CD4-positive, alpha-beta T cell (primary cell): ENCODE data around the gene CST7. TPM values are rescaled to one million over a fixed set of nuclear protein-coding genes. Genes with fewer than 3 reads are reported as not detected.

Experiments used
- ATAC-seq: fragments of 200-7000 bp; cut with Tn5 transposase; one replicate; pipeline ENCODE4 v1.10.0; 2022; ENCODE audit warnings: mild to moderate bottlenecking; ENCODE audit not compliant: poor library complexity
- CTCF ChIA-PET: fragments of 350-600 bp; sonication (Branson Sonifier 250); formaldehyde crosslinking; loops from one replicate; lab custom pipeline; 2021; ENCODE audit warnings: antibody characterized with exemption, inconsistent platforms; lab: Charles Lee
- POLR2A ChIA-PET: fragments of 350-600 bp; sonication (Branson Sonifier 250); formaldehyde crosslinking; loops from one replicate; lab custom pipeline; 2021; ENCODE audit warnings: antibody characterized with exemption, inconsistent platforms; lab: Charles Lee
- DNase-seq, 14 experiments: peaks; one replicate each; pipeline ENCODE4 v3.0.0-alpha.2; 2013 to 2020; ENCODE audit warnings: mixed read lengths in 2 of 14
- H3K27ac ChIP-seq, 2 donors: one replicate each; pipeline versions ENCODE4 v1.5.1 to v1.7.0; 2013; ENCODE audit warnings: low read length in 2 of 2, low read depth in 1 of 2, mild to moderate bottlenecking in 1 of 2
- H3K27me3 ChIP-seq, 2 experiments: 1 replicate in 1 of 2; 2 replicates in 1 of 2; pipeline versions ENCODE4 v1.6.1 to v1.7.0; 2013; ENCODE audit warnings: low read length in 2 of 2, control low read depth in 1 of 2, mild to moderate bottlenecking in 1 of 2, moderate library complexity in 1 of 2; ENCODE audit not compliant: insufficient read depth in 2 of 2, control insufficient read depth in 1 of 2
- H3K36me3 ChIP-seq: one replicate; pipeline ENCODE4 v1.6.1; 2013; ENCODE audit warnings: low read length, control low read depth; ENCODE audit not compliant: insufficient read depth
- H3K4me1 ChIP-seq: one replicate; pipeline ENCODE4 v1.6.1; 2013; ENCODE audit warnings: low read length, control low read depth; ENCODE audit not compliant: insufficient read depth
- H3K4me3 ChIP-seq: one replicate; pipeline ENCODE4 v1.5.1; 2013; ENCODE audit warnings: mild to moderate bottlenecking, low read length, moderate library complexity
- H3K9me3 ChIP-seq, 2 experiments: 1 replicate in 1 of 2; 2 replicates in 1 of 2; pipeline versions ENCODE4 v1.6.1 to v1.7.0; 2013; ENCODE audit warnings: low read length in 2 of 2, mild to moderate bottlenecking in 2 of 2, control low read depth in 1 of 2, moderate library complexity in 1 of 2; ENCODE audit not compliant: control insufficient read depth in 1 of 2, insufficient read depth in 1 of 2
- H3K27ac Mint-ChIP-seq: one replicate; pipeline ENCODE4 v1.8.0; 2020; ENCODE audit warnings: mixed read lengths
- H3K27me3 Mint-ChIP-seq: one replicate; pipeline ENCODE4 v1.8.0; 2021; ENCODE audit warnings: mixed read lengths
- H3K36me3 Mint-ChIP-seq: one replicate; pipeline ENCODE4 v1.8.0; 2021; ENCODE audit warnings: low read depth, mixed read lengths
- H3K4me1 Mint-ChIP-seq: one replicate; pipeline ENCODE4 v1.8.0; 2021; ENCODE audit warnings: low read depth, mixed read lengths
- H3K4me3 Mint-ChIP-seq: one replicate; pipeline ENCODE4 v1.8.0; 2020; ENCODE audit warnings: mild to moderate bottlenecking, mixed read lengths
- H3K9me3 Mint-ChIP-seq: one replicate; pipeline ENCODE4 v1.8.0; 2020; ENCODE audit warnings: mixed read lengths
- intact Hi-C, 2 experiments: fragments of 100-400 bp; cut with DNase I in 1 of 2; cut with micrococcal nuclease in 1 of 2; formaldehyde crosslinking; loops; one replicate each; pipeline versions ENCODE4 v1.15.1 to v1.9.0; 2023 to 2025; cut with DNase I, micrococcal nuclease
- total RNA-seq, 174 experiments: library from RNA in 2 of 174; stranded (reverse) in 2 of 174; gene quantifications; one replicate each; pipeline ENCODE4 v1.2.3 and lab custom pipeline; 2021 to 2026
- TF ChIP-seq, protein P1 (sequence below): fragments of 200-600 bp; IDR thresholded peaks from one replicate; pipeline ENCODE4 v1.8.0; 2022; ENCODE audit warnings: antibody characterized with exemption, mild to moderate bottlenecking

The CST7 gene
- total RNA-seq, 2 experiments from 2014 or later = 3.2 to 4.4 TPM

DNA sequence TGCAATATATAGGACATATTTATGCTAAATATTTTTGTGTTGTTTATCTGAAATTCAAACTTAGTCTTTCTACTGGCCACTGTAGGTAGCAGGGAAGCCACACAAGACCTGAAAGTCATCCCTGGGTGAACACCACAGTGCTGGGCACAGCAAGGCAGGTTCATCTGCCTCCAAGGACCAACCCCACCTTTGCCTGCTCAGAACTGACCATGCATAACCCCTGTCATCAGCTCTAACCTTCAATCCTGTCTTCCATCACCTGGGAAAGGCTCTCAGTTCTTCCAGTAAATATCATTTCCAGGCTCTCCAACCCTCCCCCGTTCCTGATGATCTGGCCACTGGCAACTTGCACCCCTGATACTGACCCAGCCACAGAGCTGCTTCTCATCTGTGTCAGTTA, 32.7 kb upstream of the CST7 start:
- no peaks in the 10 kb centered on the region for H3K36me3 Mint-ChIP-seq
- ChIA-PET POLR2A (no interaction called here), CTCF (no interaction called here)
- Histone ChIP-seq H3K9me3 (no peaks in the 10 kb centered on the region), H3K4me1 (peaks cover 11% of the 10 kb centered on the region), H3K27me3 (no peaks in the 10 kb centered on the region), H3K27ac (no peak overlapping the region), H3K36me3 (no peaks in the 10 kb centered on the region), H3K4me3 (no peak overlapping the region)
- no peaks in the 10 kb centered on the region for H3K9me3 Mint-ChIP-seq
- no peak overlapping the region for H3K4me3 Mint-ChIP-seq
- intact Hi-C loops = loop anchor here in 1 of 2 experiments (10.0 kb wide), 1 partner anchor 1032 kb away; no protein-coding TSS in a partner anchor
- no peaks in the 10 kb centered on the region for H3K4me1 Mint-ChIP-seq
- no peak overlapping the region for H3K27ac Mint-ChIP-seq
- DNase-seq (no peak), ATAC-seq (no peak)
- H3K27me3 Mint-ChIP-seq = peaks cover 8% of the 10 kb centered on the region
- TF ChIP-seq, protein P1, sequence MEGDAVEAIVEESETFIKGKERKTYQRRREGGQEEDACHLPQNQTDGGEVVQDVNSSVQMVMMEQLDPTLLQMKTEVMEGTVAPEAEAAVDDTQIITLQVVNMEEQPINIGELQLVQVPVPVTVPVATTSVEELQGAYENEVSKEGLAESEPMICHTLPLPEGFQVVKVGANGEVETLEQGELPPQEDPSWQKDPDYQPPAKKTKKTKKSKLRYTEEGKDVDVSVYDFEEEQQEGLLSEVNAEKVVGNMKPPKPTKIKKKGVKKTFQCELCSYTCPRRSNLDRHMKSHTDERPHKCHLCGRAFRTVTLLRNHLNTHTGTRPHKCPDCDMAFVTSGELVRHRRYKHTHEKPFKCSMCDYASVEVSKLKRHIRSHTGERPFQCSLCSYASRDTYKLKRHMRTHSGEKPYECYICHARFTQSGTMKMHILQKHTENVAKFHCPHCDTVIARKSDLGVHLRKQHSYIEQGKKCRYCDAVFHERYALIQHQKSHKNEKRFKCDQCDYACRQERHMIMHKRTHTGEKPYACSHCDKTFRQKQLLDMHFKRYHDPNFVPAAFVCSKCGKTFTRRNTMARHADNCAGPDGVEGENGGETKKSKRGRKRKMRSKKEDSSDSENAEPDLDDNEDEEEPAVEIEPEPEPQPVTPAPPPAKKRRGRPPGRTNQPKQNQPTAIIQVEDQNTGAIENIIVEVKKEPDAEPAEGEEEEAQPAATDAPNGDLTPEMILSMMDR = no peak

GRCh38 chr20:24917056-24917455, 32.0 kb upstream of the CST7 start:
- no peaks in the 10 kb centered on the region for H3K4me1 Mint-ChIP-seq
- H3K36me3 Mint-ChIP-seq = no peaks in the 10 kb centered on the region
- H3K27ac ChIP-seq = no peak overlapping the region
- H3K4me3 ChIP-seq = no peak overlapping the region
- ChIA-PET POLR2A (interaction anchor here (1.6 kb wide), 1 partner anchor 15 kb away, joined by 4 read pairs; no protein-coding TSS in a partner anchor), CTCF (interaction anchor here (1.0 to 1.6 kb wide), 2 partner anchors 14 to 979 kb away, joined by 3 read pairs; no protein-coding TSS in a partner anchor)
- ATAC-seq (no peak), DNase-seq (no peak)
- intact Hi-C loops = loop anchor here in 1 of 2 experiments (10.0 kb wide), 1 partner anchor 1032 kb away; no protein-coding TSS in a partner anchor
- no peaks in the 10 kb centered on the region for H3K27me3 ChIP-seq
- no peak overlapping the region for H3K27ac Mint-ChIP-seq
- H3K9me3 Mint-ChIP-seq = no peaks in the 10 kb centered on the region
- H3K4me1 ChIP-seq = peaks cover 11% of the 10 kb centered on the region
- H3K27me3 Mint-ChIP-seq = peaks cover 8% of the 10 kb centered on the region
- H3K9me3 ChIP-seq = no peaks in the 10 kb centered on the region
- no peak overlapping the region for H3K4me3 Mint-ChIP-seq
- TF ChIP-seq, protein P1 = no peak
- no peaks in the 10 kb centered on the region for H3K36me3 ChIP-seq

- DNase-seq = peak in 11 of 14 experiments; percentile 13 to 78 (median 28)
- ChIA-PET POLR2A (interaction anchor here (1.6 kb wide), 1 partner anchor 14 kb away, joined by 4 read pairs; no protein-coding TSS in a partner anchor), CTCF (interaction anchor here (1.0 to 1.6 kb wide), 2 partner anchors 13 to 980 kb away, joined by 3 read pairs; no protein-coding TSS in a partner anchor)
- H3K27ac Mint-ChIP-seq = no peak overlapping the region
- Histone ChIP-seq H3K4me1 (peaks cover 11% of the 10 kb centered on the region), H3K27ac (no peak overlapping the region), H3K9me3 (no peaks in the 10 kb centered on the region), H3K4me3 (peak overlapping the region; percentile 33), H3K36me3 (no peaks in the 10 kb centered on the region), H3K27me3 (no peaks in the 10 kb centered on the region)
- intact Hi-C loops = loop anchor here (1.0 to 10.0 kb wide), 2 partner anchors 981 to 1033 kb away; no protein-coding TSS in a partner anchor
- no peaks in the 10 kb centered on the region for H3K4me1 Mint-ChIP-seq
- no peak overlapping the region for H3K4me3 Mint-ChIP-seq
- TF ChIP-seq, protein P1 = peak; percentile 62
- no peaks in the 10 kb centered on the region for H3K9me3 Mint-ChIP-seq
- peak; percentile 34 for ATAC-seq
- H3K36me3 Mint-ChIP-seq = no peaks in the 10 kb centered on the region
- peaks cover 8% of the 10 kb centered on the region for H3K27me3 Mint-ChIP-seq
Measured at GRCh38 chr20:24917797-24918578, 31.1 kb upstream of the CST7 start.
